Rectal smooth muscle tissue (tissue), 1 donor: ENCODE data around the gene WWOX.

Experiments
- H3K27ac ChIP-seq: one replicate; pipeline ENCODE4 v1.7.0; 2013; ENCODE audit warnings: low read depth, low read length, inconsistent platforms
- H3K27me3 ChIP-seq: one replicate; pipeline ENCODE4 v1.7.0; 2013; ENCODE audit warnings: low read length; ENCODE audit not compliant: control insufficient read depth, insufficient read depth
- H3K36me3 ChIP-seq: one replicate; pipeline ENCODE4 v1.7.0; 2013; ENCODE audit warnings: low read length; ENCODE audit not compliant: control insufficient read depth, insufficient read depth
- H3K4me1 ChIP-seq: one replicate; pipeline ENCODE4 v1.7.0; 2013; ENCODE audit warnings: low read length; ENCODE audit not compliant: control insufficient read depth, insufficient read depth
- H3K4me3 ChIP-seq: one replicate; pipeline ENCODE4 v1.7.0; 2013; ENCODE audit warnings: low read length
- H3K9ac ChIP-seq: one replicate; pipeline ENCODE4 v1.7.0; 2013; ENCODE audit warnings: low read length

WWOX gene

DNA sequence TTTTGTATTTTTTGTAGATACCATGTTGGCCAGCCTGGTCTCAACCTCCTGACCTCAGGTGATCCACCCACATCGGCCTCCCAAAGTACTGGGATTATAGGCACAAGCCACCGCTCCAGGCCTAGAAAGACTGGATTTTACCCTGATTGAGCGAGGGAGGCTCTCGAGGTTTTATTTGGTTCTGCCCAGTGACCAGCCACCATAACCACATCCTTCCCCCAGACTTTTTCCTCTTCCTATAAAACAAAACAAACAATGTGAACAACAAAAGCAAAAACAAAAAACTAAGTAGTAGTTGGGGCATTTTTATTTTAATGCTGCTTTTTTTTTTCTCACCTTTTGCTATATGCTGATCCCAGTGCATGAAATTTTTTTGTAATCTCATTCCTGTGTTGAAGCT is 991.5 kb downstream of the WWOX start:
- Histone ChIP-seq H3K36me3 (no peaks in the 10 kb centered on the region), H3K4me3 (no peak overlapping the region), H3K27me3 (no peaks in the 10 kb centered on the region), H3K9ac (no peak overlapping the region), H3K27ac (no peak overlapping the region), H3K4me1 (no peaks in the 10 kb centered on the region)

DNA sequence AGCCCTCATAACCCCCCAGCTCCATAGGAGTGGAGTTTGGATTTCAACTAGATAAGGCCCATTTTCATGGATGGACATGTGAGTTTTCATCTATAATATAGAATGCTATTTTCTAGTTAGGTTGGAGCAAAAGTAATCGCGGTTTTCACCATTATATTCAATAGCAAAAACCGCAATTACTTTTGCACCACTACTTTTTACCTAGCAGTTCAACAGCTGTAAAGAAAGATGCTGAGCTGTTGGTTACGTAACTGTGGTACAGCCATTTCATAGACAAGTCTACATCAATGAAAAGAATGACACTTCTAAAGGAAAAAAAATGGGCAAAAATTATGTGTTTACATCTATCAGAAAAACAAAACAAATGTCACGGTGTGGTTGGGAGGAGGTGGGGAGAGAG is 993.4 kb downstream of the WWOX start:
- Histone ChIP-seq H3K4me3 (no peak overlapping the region), H3K36me3 (no peaks in the 10 kb centered on the region), H3K27ac (no peak overlapping the region), H3K9ac (no peak overlapping the region), H3K27me3 (no peaks in the 10 kb centered on the region), H3K4me1 (no peaks in the 10 kb centered on the region)

DNA sequence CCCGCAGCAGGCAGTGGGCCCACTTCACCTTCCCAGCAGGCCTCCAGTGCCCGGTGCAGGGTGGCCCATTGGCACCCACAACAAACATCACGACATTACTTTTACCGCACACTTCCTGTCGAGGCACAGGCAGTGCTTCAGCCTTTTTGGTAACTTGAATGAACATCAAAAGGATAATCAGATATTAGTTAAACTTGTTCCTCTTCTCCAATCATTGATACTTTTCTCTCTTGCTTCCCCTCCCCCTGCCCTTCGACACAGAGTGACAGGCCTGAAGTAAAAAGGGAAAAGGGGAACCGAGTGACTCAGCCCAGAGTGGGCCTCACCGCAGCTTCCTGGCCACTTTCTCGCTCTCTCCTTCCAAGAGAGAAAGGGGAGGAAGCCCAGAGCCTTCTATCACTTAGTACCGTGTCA is 994.1 kb downstream of the WWOX start:
- Histone ChIP-seq H3K27me3 (no peaks in the 10 kb centered on the region), H3K9ac (no peak overlapping the region), H3K36me3 (no peaks in the 10 kb centered on the region), H3K27ac (no peak overlapping the region), H3K4me3 (no peak overlapping the region), H3K4me1 (no peaks in the 10 kb centered on the region)

DNA sequence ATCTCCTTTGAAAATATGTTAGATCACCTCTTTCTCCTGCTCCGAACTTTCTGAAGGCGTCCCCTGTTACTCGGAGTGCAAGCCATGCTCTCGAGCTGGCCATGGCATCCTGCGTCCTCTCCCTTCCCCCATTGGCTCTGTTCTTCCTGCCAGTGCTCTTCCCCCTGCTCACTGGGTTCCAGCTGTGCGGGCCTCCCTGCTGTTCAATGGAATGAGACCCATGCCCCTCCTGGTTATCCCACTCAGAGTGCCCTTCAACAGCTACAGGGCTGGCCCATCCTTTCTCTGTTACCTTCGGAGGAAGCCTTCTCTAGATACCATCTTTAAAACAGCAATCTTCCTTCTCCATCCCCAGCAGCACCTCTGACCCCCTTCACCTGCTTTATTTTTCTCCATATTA is 996.8 kb downstream of the WWOX start:
- Histone ChIP-seq H3K36me3 (no peaks in the 10 kb centered on the region), H3K9ac (no peak overlapping the region), H3K27ac (no peak overlapping the region), H3K4me3 (no peak overlapping the region), H3K4me1 (no peaks in the 10 kb centered on the region), H3K27me3 (no peaks in the 10 kb centered on the region)

DNA sequence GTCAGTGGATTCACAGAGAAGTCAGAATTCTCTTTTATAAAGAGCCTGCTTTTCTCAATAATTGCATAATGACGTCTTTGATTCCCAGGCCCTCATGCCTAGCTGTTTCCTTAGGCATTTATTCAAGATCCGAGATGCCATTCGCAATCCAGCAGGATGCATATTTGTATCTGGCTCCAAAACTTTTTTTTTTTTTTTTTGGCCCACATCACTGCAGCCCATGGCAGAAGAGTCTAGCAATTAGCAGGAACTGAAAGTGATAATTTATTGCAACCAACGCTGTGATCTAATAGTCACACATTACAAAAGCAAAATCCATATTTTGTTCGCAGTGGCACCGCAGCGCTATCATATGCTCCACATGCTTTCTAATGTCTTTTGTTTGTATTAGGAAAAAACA is 997.7 kb downstream of the WWOX start:
- Histone ChIP-seq H3K27me3 (no peaks in the 10 kb centered on the region), H3K9ac (no peak overlapping the region), H3K4me1 (no peaks in the 10 kb centered on the region), H3K27ac (no peak overlapping the region), H3K36me3 (no peaks in the 10 kb centered on the region), H3K4me3 (no peak overlapping the region)

DNA sequence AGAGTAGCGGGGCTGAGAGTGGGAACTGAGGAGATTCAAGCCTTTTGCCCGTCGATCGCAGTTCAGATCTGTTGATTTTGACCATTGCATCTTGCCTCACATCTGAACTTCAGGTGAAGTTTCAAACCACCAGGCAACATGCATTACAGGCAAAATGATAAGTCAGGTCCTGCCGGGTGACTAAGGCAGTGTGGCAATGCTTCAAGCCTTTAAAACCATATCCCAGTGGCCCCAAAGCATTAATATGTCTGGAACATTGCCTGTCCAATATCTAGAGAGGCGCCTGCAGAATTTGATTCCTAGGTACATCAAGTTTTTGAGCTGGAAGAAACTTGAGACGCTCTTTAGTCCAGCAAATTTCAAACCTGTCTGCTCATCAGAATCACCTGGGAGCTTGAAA is 998.3 kb downstream of the WWOX start:
- Histone ChIP-seq H3K9ac (no peak overlapping the region), H3K27me3 (no peaks in the 10 kb centered on the region), H3K27ac (no peak overlapping the region), H3K4me3 (no peak overlapping the region), H3K36me3 (no peaks in the 10 kb centered on the region), H3K4me1 (no peaks in the 10 kb centered on the region)

DNA sequence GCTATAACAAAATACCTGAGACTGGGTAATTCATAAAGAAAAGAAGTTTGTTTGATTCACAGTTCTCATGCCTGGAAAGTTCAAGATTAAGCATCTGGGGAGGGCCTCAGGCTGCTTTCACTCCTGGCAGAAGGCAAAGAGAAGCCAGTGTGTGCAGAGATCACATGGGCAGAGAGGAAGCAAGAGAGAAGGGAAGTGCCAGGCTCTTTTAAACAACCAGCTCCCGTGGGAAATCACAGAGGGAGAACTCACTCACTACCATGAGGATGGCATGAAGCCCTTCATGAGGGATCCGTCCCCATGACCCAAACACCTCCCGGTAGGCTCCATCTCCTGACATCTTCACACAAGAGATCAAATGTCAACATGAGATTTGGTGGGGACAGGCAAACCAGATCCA is 999.5 kb downstream of the WWOX start:
- no peak overlapping the region for H3K27ac ChIP-seq
- no peaks in the 10 kb centered on the region for H3K4me1 ChIP-seq
- no peaks in the 10 kb centered on the region for H3K27me3 ChIP-seq

DNA sequence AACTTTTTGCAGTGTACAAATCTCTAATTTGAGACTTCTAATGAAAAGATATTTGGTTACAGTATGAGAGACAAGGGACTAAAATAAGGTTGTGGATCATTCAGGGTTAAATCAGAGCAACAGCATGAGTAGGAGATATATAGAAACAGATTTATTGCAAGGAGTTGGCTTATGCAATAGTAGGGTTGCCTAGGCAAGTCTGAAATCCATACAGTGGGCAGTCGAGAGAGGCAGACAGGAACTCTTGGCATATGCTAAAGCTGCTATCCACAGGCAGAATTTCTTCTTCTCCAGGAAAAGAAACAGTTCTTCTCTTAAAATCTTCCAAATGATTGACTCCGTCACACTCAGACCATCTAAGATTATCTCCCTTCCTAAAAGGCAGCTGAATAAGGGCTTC is 1000.3 kb downstream of the WWOX start:
- Histone ChIP-seq H3K4me3 (no peak overlapping the region), H3K36me3 (no peaks in the 10 kb centered on the region), H3K9ac (no peak overlapping the region), H3K4me1 (no peaks in the 10 kb centered on the region), H3K27ac (no peak overlapping the region), H3K27me3 (no peaks in the 10 kb centered on the region)

More for the DNA sequence above, 999.5 kb downstream of the WWOX start:
- Histone ChIP-seq H3K4me3 (no peak overlapping the region), H3K9ac (no peak overlapping the region), H3K36me3 (no peaks in the 10 kb centered on the region)

DNA sequence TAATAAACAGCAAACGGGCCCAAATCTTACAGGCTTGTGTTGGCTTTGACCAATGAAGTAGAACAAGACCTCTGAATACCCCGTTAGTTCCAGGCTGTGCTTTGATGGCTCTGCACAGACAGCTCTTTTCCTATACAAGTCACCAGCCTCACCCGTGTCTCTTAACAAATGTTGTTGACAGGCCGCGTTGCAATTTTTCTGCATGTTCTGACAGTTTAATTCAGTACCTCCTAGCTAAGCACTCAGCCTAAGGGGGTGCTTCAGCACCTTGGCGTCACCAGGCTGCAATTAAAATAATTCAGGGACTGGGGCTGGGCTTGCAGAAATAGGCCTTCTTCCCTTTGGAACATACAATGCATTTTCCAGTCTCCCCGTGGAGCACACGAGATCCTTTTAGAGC is 1001.0 kb downstream of the WWOX start:
- H3K36me3 ChIP-seq = no peaks in the 10 kb centered on the region
- no peaks in the 10 kb centered on the region for H3K27me3 ChIP-seq
- no peak overlapping the region for H3K9ac ChIP-seq
- no peak overlapping the region for H3K4me3 ChIP-seq
- no peak overlapping the region for H3K27ac ChIP-seq
- H3K4me1 ChIP-seq = no peaks in the 10 kb centered on the region

DNA sequence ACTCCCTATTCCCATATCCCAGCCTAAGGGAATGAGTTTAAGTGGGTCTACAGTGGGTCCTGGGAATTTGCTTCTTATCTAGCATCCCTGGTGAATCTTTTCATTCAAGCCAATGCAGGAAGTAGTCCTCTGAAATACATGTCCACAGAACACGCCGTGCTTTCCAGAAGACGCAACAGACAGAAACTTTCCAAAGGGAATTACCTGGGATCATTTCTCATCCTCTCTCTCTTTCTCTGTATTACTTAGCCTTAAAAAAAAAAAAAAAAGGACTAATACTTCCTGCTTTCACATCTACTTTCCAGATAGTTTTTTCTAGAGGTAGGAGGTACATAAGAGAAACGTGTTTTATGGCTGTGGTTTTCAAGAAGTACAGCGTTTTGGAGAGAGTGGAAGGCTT is 1002.0 kb downstream of the WWOX start:
- Histone ChIP-seq H3K36me3 (no peaks in the 10 kb centered on the region), H3K4me3 (no peak overlapping the region), H3K4me1 (no peaks in the 10 kb centered on the region), H3K9ac (no peak overlapping the region), H3K27ac (no peak overlapping the region), H3K27me3 (no peaks in the 10 kb centered on the region)

DNA sequence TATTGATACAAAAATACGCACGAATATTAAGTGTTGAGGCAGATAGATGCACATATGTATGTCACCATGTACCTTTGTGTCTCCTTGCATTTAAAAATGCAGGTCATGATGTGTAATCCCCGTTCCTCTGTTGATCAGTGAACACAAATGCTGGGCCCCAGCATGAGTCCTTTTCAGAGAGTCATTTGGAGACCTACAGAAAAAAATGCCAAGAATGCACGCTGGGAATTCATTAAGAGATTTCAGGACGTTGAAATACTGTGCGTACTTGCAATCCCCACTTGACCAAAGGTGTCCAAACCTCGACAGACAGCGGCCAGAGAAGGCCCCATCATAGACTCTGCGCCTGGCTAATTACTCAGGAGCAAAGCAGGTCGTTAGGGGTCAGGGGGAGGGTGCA is 1005.1 kb downstream of the WWOX start:
- Histone ChIP-seq H3K27ac (no peak overlapping the region), H3K4me1 (no peaks in the 10 kb centered on the region), H3K36me3 (no peaks in the 10 kb centered on the region), H3K27me3 (no peaks in the 10 kb centered on the region), H3K4me3 (no peak overlapping the region), H3K9ac (no peak overlapping the region)

DNA sequence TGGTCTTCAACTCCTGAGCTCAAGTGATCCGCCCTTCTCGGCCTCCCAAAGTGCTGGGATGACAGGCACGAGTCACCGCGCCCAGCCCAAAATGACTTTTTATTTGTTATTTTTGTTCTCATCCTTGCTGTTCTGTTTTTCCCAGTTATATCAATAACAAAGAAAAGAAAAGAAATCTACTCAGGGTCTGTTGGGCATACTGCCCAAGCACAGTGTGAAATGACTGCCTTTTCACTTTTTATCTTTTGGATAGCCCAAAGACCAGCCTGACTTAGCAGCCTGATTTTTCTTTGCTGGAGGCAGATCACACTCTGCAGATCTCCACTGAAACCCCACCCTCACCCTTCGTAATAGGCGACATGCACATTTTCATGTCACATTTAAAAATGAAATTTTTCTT is 1007.8 kb downstream of the WWOX start:
- Histone ChIP-seq H3K9ac (no peak overlapping the region), H3K4me1 (no peaks in the 10 kb centered on the region)

DNA sequence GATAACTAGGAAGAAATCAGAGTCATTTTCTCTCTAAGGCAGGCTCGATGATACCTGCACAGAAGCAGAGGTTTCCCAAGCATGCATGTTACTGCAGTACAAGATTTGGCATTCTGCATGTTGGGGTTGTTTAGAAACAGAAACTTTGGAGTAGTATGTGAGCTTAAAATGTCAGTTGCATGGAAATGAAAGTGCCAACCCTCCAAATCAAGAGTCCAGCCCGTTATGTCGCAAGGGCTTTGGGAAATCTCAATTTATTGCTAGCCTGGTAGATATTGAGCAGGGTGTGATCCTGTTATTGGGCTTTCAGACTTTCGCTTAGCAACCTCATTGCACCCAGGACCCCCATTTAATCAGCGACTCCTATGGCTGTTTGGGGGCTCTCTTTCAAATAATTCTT is 1010.3 kb downstream of the WWOX start:
- Histone ChIP-seq H3K27me3 (no peaks in the 10 kb centered on the region), H3K36me3 (no peaks in the 10 kb centered on the region)

More for the DNA sequence above, 1007.8 kb downstream of the WWOX start:
- Histone ChIP-seq H3K36me3 (no peaks in the 10 kb centered on the region), H3K27me3 (no peaks in the 10 kb centered on the region), H3K27ac (no peak overlapping the region), H3K4me3 (no peak overlapping the region)

DNA sequence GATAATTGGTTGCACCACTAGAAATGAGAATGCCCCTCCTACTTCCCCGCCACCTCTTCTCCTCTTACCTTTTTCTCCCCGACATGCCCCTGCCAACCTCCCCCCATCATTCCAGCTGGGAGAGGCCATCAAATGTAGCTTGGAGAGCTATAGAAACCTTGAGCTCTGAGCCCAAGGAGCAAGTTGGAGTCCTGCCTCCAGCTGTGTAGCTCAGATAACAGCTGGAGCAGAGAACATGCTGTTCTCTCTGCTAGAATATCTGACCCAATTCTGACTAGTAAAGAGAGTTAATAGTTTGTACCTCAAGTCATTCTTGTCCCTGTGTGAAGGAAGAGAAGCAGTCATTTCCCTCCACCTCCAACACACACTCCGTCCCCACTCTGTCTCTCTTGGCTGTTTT is 1010.8 kb downstream of the WWOX start:
- Histone ChIP-seq H3K36me3 (no peaks in the 10 kb centered on the region), H3K27ac (no peak overlapping the region), H3K4me1 (no peaks in the 10 kb centered on the region), H3K27me3 (no peaks in the 10 kb centered on the region), H3K9ac (no peak overlapping the region), H3K4me3 (no peak overlapping the region)

More for the DNA sequence above, 1010.3 kb downstream of the WWOX start:
- Histone ChIP-seq H3K4me3 (no peak overlapping the region), H3K4me1 (no peaks in the 10 kb centered on the region), H3K27ac (no peak overlapping the region), H3K9ac (no peak overlapping the region)
